Measurements from ENCODE around the gene COL17A1.

The COL17A1 gene

DNA sequence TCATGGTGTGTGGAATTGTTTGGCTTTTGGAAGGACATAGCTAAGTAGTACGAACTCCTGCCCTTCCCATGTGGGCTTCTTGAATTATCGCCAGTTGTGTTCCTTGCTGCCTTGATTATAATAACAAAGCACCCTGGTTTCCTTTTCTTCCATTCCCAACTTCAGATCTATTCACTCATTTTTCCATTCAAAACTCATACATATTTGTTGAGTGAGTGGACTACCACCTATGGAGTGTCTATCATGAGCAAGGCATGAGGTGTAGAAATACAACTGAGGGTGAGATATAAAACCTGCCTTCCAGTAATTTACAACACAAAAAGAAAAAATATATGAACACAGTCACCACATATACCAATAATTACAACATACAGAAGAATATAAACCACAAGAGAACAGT is 4.9 kb upstream of the COL17A1 start:
- Histone ChIP-seq H3K79me2 (no peaks in the 10 kb centered on the region), H3K4me2 (ENCODE audit: low read length) (no peak overlapping the region), H2AFZ (no peak overlapping the region), H3K27me3 (ENCODE audit: control insufficient read depth, insufficient read depth, low read length) (no peaks in the 10 kb centered on the region), H3K9ac (no peak overlapping the region), H3K27ac (no peak overlapping the region), H3K36me3 (ENCODE audit: control insufficient read depth, insufficient read depth, low read length) (no peaks in the 10 kb centered on the region), H3K4me1 (no peaks in the 10 kb centered on the region), H3K4me3 (ENCODE audit: low read depth, low read length) (no peak overlapping the region), H3K9me3 (ENCODE audit: control insufficient read depth, low read length) (no peaks in the 10 kb centered on the region)
- TF ChIP-seq, protein P1, sequence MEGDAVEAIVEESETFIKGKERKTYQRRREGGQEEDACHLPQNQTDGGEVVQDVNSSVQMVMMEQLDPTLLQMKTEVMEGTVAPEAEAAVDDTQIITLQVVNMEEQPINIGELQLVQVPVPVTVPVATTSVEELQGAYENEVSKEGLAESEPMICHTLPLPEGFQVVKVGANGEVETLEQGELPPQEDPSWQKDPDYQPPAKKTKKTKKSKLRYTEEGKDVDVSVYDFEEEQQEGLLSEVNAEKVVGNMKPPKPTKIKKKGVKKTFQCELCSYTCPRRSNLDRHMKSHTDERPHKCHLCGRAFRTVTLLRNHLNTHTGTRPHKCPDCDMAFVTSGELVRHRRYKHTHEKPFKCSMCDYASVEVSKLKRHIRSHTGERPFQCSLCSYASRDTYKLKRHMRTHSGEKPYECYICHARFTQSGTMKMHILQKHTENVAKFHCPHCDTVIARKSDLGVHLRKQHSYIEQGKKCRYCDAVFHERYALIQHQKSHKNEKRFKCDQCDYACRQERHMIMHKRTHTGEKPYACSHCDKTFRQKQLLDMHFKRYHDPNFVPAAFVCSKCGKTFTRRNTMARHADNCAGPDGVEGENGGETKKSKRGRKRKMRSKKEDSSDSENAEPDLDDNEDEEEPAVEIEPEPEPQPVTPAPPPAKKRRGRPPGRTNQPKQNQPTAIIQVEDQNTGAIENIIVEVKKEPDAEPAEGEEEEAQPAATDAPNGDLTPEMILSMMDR (IDR thresholded peaks at IDR 0.05): no peak

DNA sequence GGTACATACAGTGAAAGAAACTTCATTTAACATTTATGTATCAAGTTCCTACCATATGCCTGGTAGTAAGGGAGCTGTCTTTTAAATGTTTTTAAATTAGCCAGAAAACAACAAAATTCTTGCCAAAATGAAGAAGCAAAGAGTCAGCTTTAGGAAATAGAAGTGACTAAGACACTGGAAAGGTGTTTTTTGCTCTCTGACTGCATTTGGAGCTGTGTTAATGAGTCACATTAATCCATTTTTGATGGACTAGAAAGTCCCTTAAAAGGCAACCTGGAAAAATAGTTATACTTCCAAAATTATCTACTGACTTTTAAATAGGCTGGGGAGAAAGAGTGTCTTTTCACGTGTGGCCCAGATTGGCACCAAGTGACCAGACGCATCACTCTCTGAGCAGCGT is 3.9 kb upstream of the COL17A1 start:
- Histone ChIP-seq H3K36me3 (ENCODE audit: control insufficient read depth, insufficient read depth, low read length) (no peaks in the 10 kb centered on the region), H3K9me3 (ENCODE audit: control insufficient read depth, low read length) (no peaks in the 10 kb centered on the region), H3K79me2 (no peaks in the 10 kb centered on the region), H3K27me3 (ENCODE audit: control insufficient read depth, insufficient read depth, low read length) (no peaks in the 10 kb centered on the region), H2AFZ (no peak overlapping the region), H3K4me2 (ENCODE audit: low read length) (no peak overlapping the region), H3K9ac (no peak overlapping the region), H3K4me1 (no peaks in the 10 kb centered on the region), H3K4me3 (ENCODE audit: low read depth, low read length) (no peak overlapping the region), H3K27ac (no peak overlapping the region)
- TF ChIP-seq, protein P1 (IDR thresholded peaks at IDR 0.05): no peak

DNA sequence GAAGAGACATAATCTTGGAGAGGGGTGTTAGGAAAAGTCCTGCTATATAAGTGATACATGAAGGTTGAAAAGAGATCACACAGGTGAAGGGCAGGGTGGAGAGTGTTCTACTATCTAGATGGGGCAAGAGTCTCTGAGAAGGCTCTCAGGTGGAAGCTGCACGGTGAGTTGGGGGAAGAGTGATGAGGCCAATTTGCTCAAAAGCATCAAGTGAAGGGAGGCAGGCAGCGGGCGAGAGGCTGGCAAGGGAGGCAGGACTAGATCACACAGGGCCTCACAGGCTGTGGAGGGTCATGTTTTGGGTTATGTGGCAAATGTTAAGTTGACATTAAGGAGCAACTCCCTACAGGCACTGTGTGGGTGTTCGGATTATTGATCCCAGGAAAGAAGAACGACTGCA is 2.6 kb upstream of the COL17A1 start:
- Histone ChIP-seq H3K4me1 (no peaks in the 10 kb centered on the region), H3K27ac (no peak overlapping the region), H3K27me3 (ENCODE audit: control insufficient read depth, insufficient read depth, low read length) (no peaks in the 10 kb centered on the region), H3K79me2 (no peaks in the 10 kb centered on the region), H2AFZ (no peak overlapping the region), H3K4me2 (ENCODE audit: low read length) (no peak overlapping the region), H3K9me3 (ENCODE audit: control insufficient read depth, low read length) (no peaks in the 10 kb centered on the region), H3K36me3 (ENCODE audit: control insufficient read depth, insufficient read depth, low read length) (no peaks in the 10 kb centered on the region), H3K9ac (no peak overlapping the region), H3K4me3 (ENCODE audit: low read depth, low read length) (no peak overlapping the region)
- TF ChIP-seq, protein P1 (IDR thresholded peaks at IDR 0.05): no peak

DNA sequence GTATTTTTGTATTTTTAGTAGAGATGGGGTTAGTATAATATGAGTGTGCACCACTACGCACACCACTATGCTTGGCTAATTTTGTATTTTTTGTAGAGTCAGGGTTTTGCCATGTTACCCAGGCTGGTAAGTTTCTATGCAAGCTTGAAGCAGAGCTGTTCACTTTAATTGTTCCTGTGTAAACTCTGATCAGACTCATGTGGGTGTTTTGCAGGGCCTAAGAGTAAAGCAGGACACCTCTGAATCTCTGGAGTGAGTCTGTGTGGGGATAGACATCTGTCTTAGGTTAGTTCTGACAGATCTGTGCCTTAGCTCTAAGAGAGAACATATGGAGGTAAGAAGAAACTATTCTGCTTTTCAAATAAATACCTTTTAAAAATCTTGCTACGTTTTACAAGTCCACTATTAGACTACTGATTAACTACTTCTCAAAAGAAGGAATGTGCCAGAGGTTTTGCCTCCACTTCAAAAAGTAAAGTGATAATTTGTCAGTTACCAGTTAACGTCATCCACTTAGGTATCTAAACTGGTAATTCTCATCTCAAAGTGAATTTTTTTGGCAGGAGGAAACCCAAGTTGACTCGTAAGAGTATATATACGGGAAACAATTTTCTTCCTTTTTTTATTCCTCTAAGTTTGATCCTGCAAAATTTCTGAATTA is 1.1 kb downstream of the COL17A1 start:
- no peaks in the 10 kb centered on the region for H3K27me3 ChIP-seq (ENCODE audit: control insufficient read depth, insufficient read depth, low read length)
- H3K79me2 ChIP-seq: no peaks in the 10 kb centered on the region
- no peak overlapping the region for H3K4me2 ChIP-seq (ENCODE audit: low read length)
- H3K27ac ChIP-seq: no peak overlapping the region
- H3K9ac ChIP-seq: no peak overlapping the region
- H2AFZ ChIP-seq: no peak overlapping the region
- no peaks in the 10 kb centered on the region for H3K9me3 ChIP-seq (ENCODE audit: control insufficient read depth, low read length)
- H3K4me1 ChIP-seq: no peaks in the 10 kb centered on the region
- TF ChIP-seq, protein P1 (IDR thresholded peaks at IDR 0.05): no peak
- no peaks in the 10 kb centered on the region for H3K36me3 ChIP-seq (ENCODE audit: control insufficient read depth, insufficient read depth, low read length)
- H3K4me3 ChIP-seq (ENCODE audit: low read depth, low read length): no peak overlapping the region

DNA sequence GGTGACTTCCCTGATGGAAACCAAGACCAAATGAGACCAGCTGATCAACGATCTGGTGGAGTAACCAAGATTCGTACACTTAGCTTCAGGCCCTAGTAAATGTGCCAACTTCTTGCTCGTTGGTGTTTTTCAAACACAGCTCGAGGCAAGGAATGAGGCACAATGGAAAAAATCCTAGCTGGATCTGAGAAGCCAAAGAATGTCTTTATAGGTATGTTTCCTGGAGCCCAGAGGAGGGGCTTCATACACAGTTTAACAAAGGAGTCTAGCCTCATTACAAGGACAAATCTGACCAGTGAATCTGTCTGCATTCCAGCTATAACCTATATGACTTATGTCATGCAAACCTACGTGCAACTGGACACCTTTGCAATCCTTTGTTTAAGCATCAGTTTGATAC is 3.7 kb downstream of the COL17A1 start:
- Histone ChIP-seq H3K36me3 (ENCODE audit: control insufficient read depth, insufficient read depth, low read length) (no peaks in the 10 kb centered on the region), H3K79me2 (no peaks in the 10 kb centered on the region), H3K27ac (no peak overlapping the region), H3K4me3 (ENCODE audit: low read depth, low read length) (no peak overlapping the region), H3K4me2 (ENCODE audit: low read length) (no peak overlapping the region), H2AFZ (no peak overlapping the region), H3K9ac (no peak overlapping the region), H3K9me3 (ENCODE audit: control insufficient read depth, low read length) (no peaks in the 10 kb centered on the region), H3K4me1 (peaks cover 6% of the 10 kb centered on the region), H3K27me3 (ENCODE audit: control insufficient read depth, insufficient read depth, low read length) (no peaks in the 10 kb centered on the region)
- TF ChIP-seq, protein P1 (IDR thresholded peaks at IDR 0.05): no peak

Measured in parathyroid adenoma (tissue), 2 donors.